HepG2 (cell line): ENCODE measurements around the gene TPGS1. TPM values are rescaled to one million over a fixed set of nuclear protein-coding genes. Genes with fewer than 3 reads are reported as not detected.

Source experiments
- AGO2 ChIP-seq: fragments of 200-400 bp; formaldehyde crosslinking; optimal IDR thresholded peaks from 2 replicates; pipeline ENCODE3; 2017; ENCODE audit warnings: mild to moderate bottlenecking, low read depth, low read length, moderate library complexity
- FOXC1 ChIP-seq: sonication (generic); formaldehyde crosslinking; IDR thresholded peaks from 2 replicates; pipeline ENCODE4 v1.8.0; 2022; ENCODE audit warnings: mild to moderate bottlenecking, missing genetic modification reagents, borderline replicate concordance
- GPN1 ChIP-seq: sonication (generic); formaldehyde crosslinking; IDR thresholded peaks from 2 replicates; pipeline ENCODE4 v1.5.1; 2020; ENCODE audit warnings: missing genetic modification reagents, borderline replicate concordance
- GZF1 ChIP-seq: sonication (generic); formaldehyde crosslinking; IDR thresholded peaks from 2 replicates; pipeline ENCODE4 v1.5.1; 2020; ENCODE audit warnings: mild to moderate bottlenecking, missing genetic modification reagents
- HDAC1 ChIP-seq: sonication (generic); formaldehyde crosslinking; IDR thresholded peaks from 2 replicates; pipeline ENCODE4 v1.5.1; 2020; ENCODE audit warnings: mild to moderate bottlenecking, missing genetic modification reagents
- HOXD1 ChIP-seq: sonication (generic); formaldehyde crosslinking; IDR thresholded peaks from 2 replicates; pipeline ENCODE4 v1.5.0; 2020; ENCODE audit warnings: missing genetic modification reagents
- IRF2 ChIP-seq: IDR thresholded peaks from 2 replicates; pipeline ENCODE4 v1.6.1; 2018; ENCODE audit warnings: missing genetic modification reagents, missing compliant biosample characterization
- MAZ ChIP-seq, 2 experiments: sonication (generic) in 1 of 2; formaldehyde crosslinking in 1 of 2; IDR thresholded peaks; 2 replicates each; pipeline versions ENCODE4 v1.5.0 to v1.6.1; 2012 to 2020; ENCODE audit warnings: low read depth in 2 of 2, mild to moderate bottlenecking in 2 of 2, borderline replicate concordance in 1 of 2, improper control_type of control experiment in 1 of 2, low read length in 1 of 2, missing genetic modification reagents in 1 of 2, moderate library complexity in 1 of 2
- NCOR1 ChIP-seq: fragments of 200-600 bp; sonication (generic); IDR thresholded peaks from 2 replicates; pipeline ENCODE4 v1.7.0; 2017; ENCODE audit warnings: antibody characterized with exemption, low read length, borderline replicate concordance
- POLR2AphosphoS5 ChIP-seq: IDR thresholded peaks from 2 replicates; pipeline ENCODE4 v1.6.1; 2012; ENCODE audit warnings: low read depth, low read length
- RBM39 ChIP-seq: fragments of 200-400 bp; formaldehyde crosslinking; IDR thresholded peaks from one replicate; pipeline ENCODE4 v1.6.1; 2018; ENCODE audit warnings: antibody characterized with exemption, mild to moderate bottlenecking, low read depth, low read length; ENCODE audit not compliant: poor library complexity, severe bottlenecking
- SP1 ChIP-seq, 2 experiments: fragments of 450-650 bp in 1 of 2; sonication (generic) in 1 of 2; formaldehyde crosslinking in 1 of 2; IDR thresholded peaks; 2 replicates each; pipeline versions ENCODE4 v1.4.0 to v1.6.1; 2016 to 2020; ENCODE audit warnings: missing genetic modification reagents in 1 of 2
- TEAD3 ChIP-seq: optimal IDR thresholded peaks from 2 replicates; pipeline ENCODE3; 2016; ENCODE audit warnings: borderline replicate concordance
- YEATS4 ChIP-seq: sonication (generic); formaldehyde crosslinking; IDR thresholded peaks from 2 replicates; pipeline ENCODE4 v1.4.0; 2020; ENCODE audit warnings: missing genetic modification reagents, borderline replicate concordance
- ZNF503 ChIP-seq: sonication (generic); formaldehyde crosslinking; IDR thresholded peaks from 2 replicates; pipeline ENCODE4 v1.4.0; 2020; ENCODE audit warnings: missing genetic modification reagents
- ZNF547 ChIP-seq: sonication (generic); formaldehyde crosslinking; IDR thresholded peaks from 2 replicates; pipeline ENCODE4 v1.5.1; 2020; ENCODE audit warnings: mild to moderate bottlenecking, missing genetic modification reagents
- ZNF670 ChIP-seq: sonication (generic); formaldehyde crosslinking; IDR thresholded peaks from 2 replicates; pipeline ENCODE4 v1.8.0; 2022; ENCODE audit warnings: mild to moderate bottlenecking, missing genetic modification reagents, borderline replicate concordance
- ZNF703 ChIP-seq: sonication (generic); formaldehyde crosslinking; IDR thresholded peaks from 2 replicates; pipeline ENCODE4 v1.5.1; 2020; ENCODE audit warnings: missing genetic modification reagents, mild to moderate bottlenecking, moderate library complexity, borderline replicate concordance
- ZSCAN20 ChIP-seq: sonication (generic); formaldehyde crosslinking; IDR thresholded peaks from 2 replicates; pipeline ENCODE4 v1.4.0; 2020; ENCODE audit warnings: missing genetic modification reagents, mild to moderate bottlenecking, borderline replicate concordance
- polyA plus RNA-seq, 8 experiments: library from polyadenylated mRNA; depleted of rRNA in 3 of 8; stranded (reverse) in 7 of 8; unstranded in 1 of 8; fragments of >200 nt; fragmentation: Illumina TruSeq in 4 of 8; extraction: Trizol in 4 of 8; gene quantifications; 2 replicates each; pipeline versions ENCODE4 v1.2.1 to v1.2.3, GENCODE V29; 2011 to 2016; ENCODE audit warnings: low read depth in 4 of 8, missing spikeins in 1 of 8, mixed read lengths in 1 of 8; ENCODE audit not compliant: insufficient read depth in 1 of 8
- total RNA-seq, 5 experiments: library from RNA; depleted of rRNA; stranded (reverse); fragments of >200 nt; fragmentation: Illumina TruSeq; extraction: Trizol; gene quantifications; 2 replicates each; pipeline ENCODE4 v1.2.3, GENCODE V29; 2016; ENCODE audit warnings: low read depth in 1 of 5
- TF ChIP-seq, protein P1 (sequence below): sonication (generic); formaldehyde crosslinking; IDR thresholded peaks from 2 replicates; pipeline ENCODE4 v1.4.0; 2020; ENCODE audit warnings: mild to moderate bottlenecking, missing genetic modification reagents
- TF ChIP-seq, protein P2 (sequence below): sonication (generic); formaldehyde crosslinking; conservative IDR thresholded peaks from 2 replicates; pipeline ENCODE4 v1.4.0; 2020; ENCODE audit warnings: mild to moderate bottlenecking, missing genetic modification reagents, moderate library complexity

Gene TPGS1
- total and polyA plus RNA-seq, 2 of the 13 experiments (the other 11 are each of a cell fraction or from before 2014, with no cell fraction given), result 1.1 to 6.2 TPM

DNA sequence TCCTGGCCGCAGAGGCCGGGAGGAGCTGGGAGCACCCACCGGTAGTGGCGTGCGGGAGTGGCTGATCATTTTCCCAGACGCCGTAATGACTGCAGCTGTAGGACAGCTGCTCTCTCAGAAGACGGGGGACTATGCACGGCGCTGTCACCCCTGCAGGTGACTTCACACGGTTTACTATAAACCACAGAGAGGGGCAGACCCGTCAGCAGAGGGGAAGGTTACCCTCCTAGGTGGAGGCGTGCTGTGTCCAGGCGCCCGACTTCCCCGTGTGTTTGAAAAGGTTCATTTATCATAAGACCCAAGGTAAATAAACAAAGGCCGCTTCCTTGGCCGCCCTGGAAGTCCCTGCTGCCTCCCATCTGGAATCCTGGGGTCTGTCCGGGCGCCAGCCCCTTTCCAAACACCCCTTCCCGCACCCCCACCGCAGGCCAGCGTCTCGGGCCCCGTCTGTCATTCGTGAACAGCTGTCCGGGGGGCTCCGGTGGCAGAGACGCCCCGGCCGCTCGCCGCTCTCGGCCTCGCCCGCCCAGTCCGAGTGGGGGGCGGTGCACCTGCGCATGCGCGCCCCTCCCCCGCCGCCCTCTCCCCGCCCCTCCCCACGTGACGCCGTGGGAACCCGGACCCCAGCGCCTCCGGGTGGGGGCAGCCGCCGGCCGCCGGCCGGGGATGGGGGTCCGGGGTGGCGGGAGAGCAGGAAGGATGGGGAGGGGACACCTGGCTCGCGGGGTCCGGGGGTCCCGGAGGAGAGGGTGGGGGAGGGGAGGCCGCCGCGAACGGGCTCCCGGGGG lies 47.4 kb upstream of the TPGS1 start (continued):
- TF ChIP-seq MAZ (IDR thresholded peaks at IDR 0.05; ENCODE audit: borderline replicate concordance, low read depth, low read length) (0 out of 2 replicates have a peak, but pooled peaks have one; percentile 49), MAZ (CRISPR knock-in tag; IDR thresholded peaks at IDR 0.05; ENCODE audit: low read depth) (peak; percentile 42), FOXC1 (peak; percentile 66; the same call in 1 of the 2 replicates), ZNF503 (no peak), ZNF703 (CRISPR knock-in tag) (no peak), ZNF670 (no peak), IRF2 (CRISPR knock-in tag) (peak; percentile 54; the same call in 1 of the 2 replicates), RBM39 (peak; percentile 42), ZNF547 (0 out of 2 replicates have a peak, but pooled peaks have one; percentile 21), SP1 (IDR thresholded peaks at IDR 0.05) (no peak), SP1 (CRISPR knock-in tag; IDR thresholded peaks at IDR 0.05) (peak; percentile 28; the same call in 1 of the 2 replicates), YEATS4 (peak; percentile 37), GZF1 (CRISPR knock-in tag) (peak; percentile 93; the same call in 1 of the 2 replicates), NCOR1 (no peak), HDAC1 (peak; percentile 35; the same call in 1 of the 2 replicates), POLR2AphosphoS5 (peak; percentile 49), GPN1 (CRISPR knock-in tag) (no peak), HOXD1 (CRISPR knock-in tag) (peak; percentile 46; the same call in 1 of the 2 replicates), AGO2 (no peak), ZSCAN20 (CRISPR knock-in tag) (peak; percentile 69; the same call in 1 of the 2 replicates), TEAD3 (peak; percentile 24)
- TF ChIP-seq, protein P1, sequence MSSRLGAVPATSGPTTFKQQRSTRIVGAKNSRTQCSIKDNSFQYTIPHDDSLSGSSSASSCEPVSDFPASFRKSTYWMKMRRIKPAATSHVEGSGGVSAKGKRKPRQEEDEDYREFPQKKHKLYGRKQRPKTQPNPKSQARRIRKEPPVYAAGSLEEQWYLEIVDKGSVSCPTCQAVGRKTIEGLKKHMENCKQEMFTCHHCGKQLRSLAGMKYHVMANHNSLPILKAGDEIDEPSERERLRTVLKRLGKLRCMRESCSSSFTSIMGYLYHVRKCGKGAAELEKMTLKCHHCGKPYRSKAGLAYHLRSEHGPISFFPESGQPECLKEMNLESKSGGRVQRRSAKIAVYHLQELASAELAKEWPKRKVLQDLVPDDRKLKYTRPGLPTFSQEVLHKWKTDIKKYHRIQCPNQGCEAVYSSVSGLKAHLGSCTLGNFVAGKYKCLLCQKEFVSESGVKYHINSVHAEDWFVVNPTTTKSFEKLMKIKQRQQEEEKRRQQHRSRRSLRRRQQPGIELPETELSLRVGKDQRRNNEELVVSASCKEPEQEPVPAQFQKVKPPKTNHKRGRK (CRISPR knock-in tag), result no peak
- TF ChIP-seq, protein P2, sequence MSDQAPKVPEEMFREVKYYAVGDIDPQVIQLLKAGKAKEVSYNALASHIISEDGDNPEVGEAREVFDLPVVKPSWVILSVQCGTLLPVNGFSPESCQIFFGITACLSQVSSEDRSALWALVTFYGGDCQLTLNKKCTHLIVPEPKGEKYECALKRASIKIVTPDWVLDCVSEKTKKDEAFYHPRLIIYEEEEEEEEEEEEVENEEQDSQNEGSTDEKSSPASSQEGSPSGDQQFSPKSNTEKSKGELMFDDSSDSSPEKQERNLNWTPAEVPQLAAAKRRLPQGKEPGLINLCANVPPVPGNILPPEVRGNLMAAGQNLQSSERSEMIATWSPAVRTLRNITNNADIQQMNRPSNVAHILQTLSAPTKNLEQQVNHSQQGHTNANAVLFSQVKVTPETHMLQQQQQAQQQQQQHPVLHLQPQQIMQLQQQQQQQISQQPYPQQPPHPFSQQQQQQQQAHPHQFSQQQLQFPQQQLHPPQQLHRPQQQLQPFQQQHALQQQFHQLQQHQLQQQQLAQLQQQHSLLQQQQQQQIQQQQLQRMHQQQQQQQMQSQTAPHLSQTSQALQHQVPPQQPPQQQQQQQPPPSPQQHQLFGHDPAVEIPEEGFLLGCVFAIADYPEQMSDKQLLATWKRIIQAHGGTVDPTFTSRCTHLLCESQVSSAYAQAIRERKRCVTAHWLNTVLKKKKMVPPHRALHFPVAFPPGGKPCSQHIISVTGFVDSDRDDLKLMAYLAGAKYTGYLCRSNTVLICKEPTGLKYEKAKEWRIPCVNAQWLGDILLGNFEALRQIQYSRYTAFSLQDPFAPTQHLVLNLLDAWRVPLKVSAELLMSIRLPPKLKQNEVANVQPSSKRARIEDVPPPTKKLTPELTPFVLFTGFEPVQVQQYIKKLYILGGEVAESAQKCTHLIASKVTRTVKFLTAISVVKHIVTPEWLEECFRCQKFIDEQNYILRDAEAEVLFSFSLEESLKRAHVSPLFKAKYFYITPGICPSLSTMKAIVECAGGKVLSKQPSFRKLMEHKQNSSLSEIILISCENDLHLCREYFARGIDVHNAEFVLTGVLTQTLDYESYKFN (CRISPR knock-in tag), result peak; percentile 29; the same call in 1 of the 2 replicates
